Ecto neural progenitor cell (in vitro differentiated cells): ENCODE results near the gene WBP11.

Experiments used
- DNase-seq: peaks from one replicate; pipeline ENCODE4 v3.0.0-alpha.2; 2018; ENCODE audit warnings: low spot score

Gene WBP11

GRCh38 chr12:14803011-14803829 lies at the start of gene WBP11, which contains the start of gene C12orf60:
TSS of gene WBP11 (minus strand) at chr12:14803478. CDS start at chr12:14801383, 2,095 bp downstream.
TSS of gene C12orf60 (plus strand) at chr12:14803670. CDS start at chr12:14822936, 19,266 bp downstream.
- peak; percentile 92 for DNase-seq

- no peak for DNase-seq
Observed at GRCh38 chr12:14852880-14853279, 49.6 kb upstream of the WBP11 start.

- peak; percentile 54 for DNase-seq
Observed at GRCh38 chr12:14850929-14851663, 47.8 kb upstream of the WBP11 start.

DNA sequence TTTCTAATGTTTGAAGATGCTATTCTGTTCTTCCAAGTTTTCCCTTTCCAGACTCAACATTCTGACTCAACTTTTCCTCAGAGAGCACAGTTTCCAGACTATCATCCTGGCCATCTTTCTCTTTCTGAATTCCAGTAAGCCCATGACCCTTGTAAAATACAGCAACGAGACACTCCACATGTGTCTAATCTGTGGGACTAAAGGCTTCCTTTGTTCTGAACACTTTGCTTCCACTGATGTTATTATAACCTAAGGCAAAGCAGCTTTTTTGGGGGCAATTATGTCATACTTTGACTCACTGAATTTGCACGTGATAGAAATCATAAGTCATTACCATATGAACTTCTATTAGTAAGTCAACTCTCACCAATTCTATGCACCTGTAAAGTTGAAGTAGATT lies 46.4 kb upstream of the WBP11 start:
- DNase-seq = no peak

GRCh38 chr12:14846876-14847580 lies 43.8 kb upstream of the WBP11 start:
- no peak for DNase-seq

GRCh38 chr12:14846042-14846587 lies 42.8 kb upstream of the WBP11 start:
- DNase-seq = no peak

GRCh38 chr12:14845350-14845750 lies 42.1 kb upstream of the WBP11 start:
- no peak for DNase-seq

GRCh38 chr12:14844401-14844800 lies 41.1 kb upstream of the WBP11 start:
- DNase-seq = no peak

DNA sequence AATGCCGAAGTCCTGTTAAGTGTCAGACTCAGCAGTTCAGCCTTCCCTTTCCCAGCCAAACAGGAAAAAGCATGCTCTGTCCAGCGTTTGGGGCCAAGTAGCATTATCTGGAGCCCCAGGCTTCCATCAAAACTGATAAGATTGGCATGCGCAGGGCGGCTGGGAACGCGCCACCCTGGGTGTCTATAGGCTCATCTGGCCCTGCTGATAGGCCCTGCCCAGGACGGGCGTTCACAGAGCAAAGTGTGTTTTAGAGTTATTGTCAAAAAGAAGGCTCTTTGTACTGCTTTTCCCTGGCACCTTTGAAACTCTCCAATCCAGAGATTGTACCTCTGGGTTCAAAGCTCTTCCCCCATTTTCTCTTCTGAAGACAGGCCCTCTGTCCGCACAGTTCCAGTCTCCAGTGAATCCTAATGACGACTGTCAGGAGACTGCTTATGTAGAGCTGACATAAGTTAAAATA lies 40.2 kb upstream of the WBP11 start, which contains the start of gene ART4:
ART4 (minus strand) TSS at position 102 of the 463 bp plus-strand sequence. CDS start 413 bp downstream, outside the sequence.
- DNase-seq = no peak

GRCh38 chr12:14842315-14842714 lies 39.0 kb upstream of the WBP11 start:
- no peak for DNase-seq

- DNase-seq = no peak
Observed at GRCh38 chr12:14841761-14842160, 38.5 kb upstream of the WBP11 start.

DNA sequence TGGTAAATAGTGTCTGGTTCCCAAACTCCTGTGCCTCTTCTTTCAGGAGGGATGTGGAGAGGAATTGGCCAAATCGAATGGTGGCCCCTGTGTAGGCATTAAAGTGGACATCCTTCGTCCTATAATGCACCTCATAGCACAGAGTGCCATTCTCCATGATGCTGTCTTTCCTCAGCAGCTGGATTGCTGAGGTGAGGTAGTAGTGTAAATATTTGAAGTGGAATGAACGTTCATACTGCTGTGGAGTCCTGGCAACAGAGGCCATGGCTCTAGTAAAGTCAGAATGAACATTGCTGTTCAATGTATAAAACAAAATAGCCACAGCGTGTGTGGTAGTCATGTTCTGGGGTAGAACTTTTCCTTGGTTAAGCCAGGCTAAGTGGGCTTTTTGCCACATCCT lies 37.3 kb upstream of the WBP11 start:
- no peak for DNase-seq

DNA sequence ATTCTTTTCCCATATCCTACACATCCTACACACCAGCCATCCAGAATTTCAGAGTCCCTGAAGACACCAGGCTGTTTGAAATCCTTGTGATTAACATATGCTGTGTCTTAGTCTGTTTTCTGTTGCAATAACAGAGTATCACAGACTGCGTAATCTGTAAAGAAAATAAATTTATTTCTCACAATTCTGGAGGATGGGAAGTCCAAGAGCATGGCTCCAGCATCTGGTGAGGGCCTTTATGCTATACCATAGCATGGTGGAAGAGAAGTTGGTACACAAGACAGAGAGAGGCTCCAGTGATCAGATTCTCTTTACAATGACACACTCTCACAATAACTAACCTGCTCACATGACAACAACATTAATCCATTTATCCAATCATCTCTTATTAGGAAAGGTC lies 36.0 kb upstream of the WBP11 start:
- DNase-seq = no peak

- no peak for DNase-seq
Observed at GRCh38 chr12:14836336-14837210, 33.3 kb upstream of the WBP11 start.

DNA sequence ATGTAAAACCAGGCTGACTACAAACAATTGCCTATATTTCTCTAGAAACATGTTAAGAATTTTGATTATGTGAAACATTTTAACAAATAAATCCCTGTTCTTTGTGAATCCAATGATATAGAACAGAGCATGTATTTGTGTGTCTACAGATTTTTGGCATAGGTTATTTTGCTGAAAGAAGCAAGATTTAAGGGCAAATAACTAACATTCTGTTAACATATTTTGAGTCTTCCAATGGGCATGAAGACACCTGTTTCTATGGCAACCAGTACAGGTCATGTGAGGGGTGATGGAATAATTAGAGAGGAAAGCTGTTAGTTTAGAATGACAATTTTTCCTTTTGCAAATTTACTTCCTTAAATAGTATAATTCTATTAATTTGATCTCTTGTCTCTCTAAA lies 31.2 kb upstream of the WBP11 start:
- DNase-seq = no peak

GRCh38 chr12:14833952-14834351 lies 30.7 kb upstream of the WBP11 start:
- DNase-seq = no peak

GRCh38 chr12:14833336-14833735 lies 30.1 kb upstream of the WBP11 start:
- DNase-seq = no peak

GRCh38 chr12:14828892-14829291 lies 25.6 kb upstream of the WBP11 start:
- DNase-seq = no peak

DNA sequence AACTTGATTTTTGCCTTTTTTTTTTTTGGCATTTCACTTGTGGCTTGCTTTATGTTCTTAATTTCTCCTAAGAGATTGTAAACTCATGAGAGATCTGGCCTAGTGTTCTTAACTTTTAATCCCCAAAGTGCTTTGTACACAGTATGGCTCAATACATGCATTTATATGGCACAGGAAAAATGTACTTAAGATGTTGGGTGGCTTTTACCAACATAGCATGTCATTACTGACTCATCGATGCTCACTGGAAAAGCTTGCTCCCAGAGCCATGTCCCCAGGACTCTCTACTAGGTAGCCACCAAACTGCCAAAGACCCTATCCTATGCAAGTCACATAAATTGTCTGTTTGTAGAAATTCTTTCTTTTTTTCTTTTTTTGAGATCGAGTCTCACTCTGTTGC lies 23.8 kb upstream of the WBP11 start:
- no peak for DNase-seq

GRCh38 chr12:14826491-14826890 lies 23.2 kb upstream of the WBP11 start:
- no peak for DNase-seq

- DNase-seq = no peak
Observed at GRCh38 chr12:14825256-14825655, 22.0 kb upstream of the WBP11 start.
